HG03103 (cell line): ENCODE measurements around the gene WNT6.

Source experiments
- ATAC-seq: cut with Tn5 transposase; IDR thresholded peaks from one replicate; pipeline ENCODE4 v1.9.1; 2021; ENCODE audit warnings: low read depth; ENCODE audit not compliant: unreplicated experiment

Gene WNT6

DNA sequence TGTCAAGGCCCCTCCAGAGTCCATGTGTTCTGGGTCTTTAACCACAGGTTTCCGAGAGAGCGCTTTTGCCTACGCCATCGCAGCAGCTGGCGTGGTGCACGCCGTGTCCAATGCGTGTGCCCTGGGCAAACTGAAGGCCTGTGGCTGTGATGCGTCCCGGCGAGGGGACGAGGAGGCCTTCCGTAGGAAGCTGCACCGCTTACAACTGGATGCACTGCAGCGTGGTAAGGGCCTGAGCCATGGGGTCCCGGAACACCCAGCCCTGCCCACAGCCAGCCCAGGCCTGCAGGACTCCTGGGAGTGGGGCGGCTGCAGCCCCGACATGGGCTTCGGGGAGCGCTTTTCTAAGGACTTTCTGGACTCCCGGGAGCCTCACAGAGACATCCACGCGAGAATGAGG lies 30.3 kb downstream of the WNT6 start:
- ATAC-seq, result no peak

DNA sequence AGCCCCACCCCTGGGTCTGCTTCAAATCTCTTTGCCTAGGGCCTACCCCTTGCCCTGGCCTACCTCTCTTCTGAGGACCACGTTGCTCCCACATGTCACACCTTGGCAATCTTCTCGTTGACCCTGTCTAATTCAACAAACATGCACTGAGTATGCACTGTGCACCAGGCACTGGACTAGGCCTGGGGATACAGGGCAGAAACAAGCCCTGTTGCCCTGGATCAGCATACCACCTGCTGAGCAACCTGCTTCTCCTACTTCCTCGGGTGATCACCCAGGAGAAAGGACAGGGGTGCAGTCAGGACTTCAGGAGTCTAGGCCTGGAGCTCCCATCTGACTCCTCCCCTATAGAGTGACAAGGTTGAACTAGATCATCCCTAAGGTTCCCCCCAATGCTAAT lies 30.8 kb downstream of the WNT6 start:
- ATAC-seq, result no peak

DNA sequence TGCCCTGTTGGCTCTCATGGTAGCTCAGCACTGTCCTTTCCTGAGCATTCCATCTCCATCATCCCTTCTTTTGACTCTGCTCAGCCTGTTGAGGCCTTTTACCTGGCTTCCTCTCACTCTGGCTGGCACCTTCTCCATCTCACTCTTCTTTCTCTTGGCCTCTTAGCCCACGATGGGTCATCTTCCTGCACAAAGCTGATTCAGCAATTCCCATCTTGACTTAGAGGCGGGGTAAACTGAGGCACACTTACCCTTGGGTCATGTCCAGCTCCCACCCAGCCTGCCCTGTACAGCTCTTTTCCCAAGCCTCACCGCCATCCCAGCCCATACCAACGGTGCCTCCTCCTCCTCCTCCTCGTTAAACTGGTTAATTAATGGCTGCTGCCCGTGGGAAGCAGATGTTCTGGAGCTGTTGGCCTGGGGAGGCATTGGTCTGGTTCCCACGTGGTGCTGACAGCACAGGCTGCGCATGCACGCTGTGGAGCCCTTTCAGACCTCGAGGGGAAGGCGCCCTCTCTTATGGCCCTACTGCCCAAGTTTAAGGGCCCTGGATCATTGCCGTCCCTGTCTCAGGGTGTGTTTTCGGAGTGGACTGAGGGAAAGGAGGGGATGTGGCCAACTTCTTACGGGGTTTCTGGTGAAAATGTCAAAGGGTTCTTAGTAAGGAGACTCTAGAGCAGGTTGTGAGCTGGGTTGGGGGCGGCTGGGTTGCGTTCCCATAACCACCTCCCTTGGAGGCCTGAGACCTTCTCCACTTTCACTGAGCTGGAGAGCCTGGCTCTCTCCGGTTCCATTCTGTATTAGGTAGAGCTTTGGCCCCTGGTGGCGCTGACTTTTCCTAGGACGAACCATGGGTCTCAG lies 31.9 kb downstream of the WNT6 start:
- ATAC-seq, result no peak

DNA sequence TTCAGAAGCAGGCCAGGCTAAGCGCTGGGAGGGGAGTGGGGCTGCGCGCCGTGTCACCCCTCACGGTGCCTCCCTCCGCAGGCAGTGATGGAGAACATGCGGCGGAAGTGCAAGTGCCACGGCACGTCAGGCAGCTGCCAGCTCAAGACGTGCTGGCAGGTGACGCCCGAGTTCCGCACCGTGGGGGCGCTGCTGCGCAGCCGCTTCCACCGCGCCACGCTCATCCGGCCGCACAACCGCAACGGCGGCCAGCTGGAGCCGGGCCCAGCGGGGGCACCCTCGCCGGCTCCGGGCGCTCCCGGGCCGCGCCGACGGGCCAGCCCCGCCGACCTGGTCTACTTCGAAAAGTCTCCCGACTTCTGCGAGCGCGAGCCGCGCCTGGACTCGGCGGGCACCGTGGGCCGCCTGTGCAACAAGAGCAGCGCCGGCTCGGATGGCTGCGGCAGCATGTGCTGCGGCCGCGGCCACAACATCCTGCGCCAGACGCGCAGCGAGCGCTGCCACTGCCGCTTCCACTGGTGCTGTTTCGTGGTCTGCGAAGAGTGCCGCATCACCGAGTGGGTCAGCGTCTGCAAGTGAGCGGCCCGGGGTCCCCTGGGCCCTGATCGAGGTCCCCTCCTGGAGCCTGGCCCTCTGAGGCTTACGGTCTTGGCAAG lies 33.2 kb downstream of the WNT6 start:
- ATAC-seq, result peak; percentile 42

DNA sequence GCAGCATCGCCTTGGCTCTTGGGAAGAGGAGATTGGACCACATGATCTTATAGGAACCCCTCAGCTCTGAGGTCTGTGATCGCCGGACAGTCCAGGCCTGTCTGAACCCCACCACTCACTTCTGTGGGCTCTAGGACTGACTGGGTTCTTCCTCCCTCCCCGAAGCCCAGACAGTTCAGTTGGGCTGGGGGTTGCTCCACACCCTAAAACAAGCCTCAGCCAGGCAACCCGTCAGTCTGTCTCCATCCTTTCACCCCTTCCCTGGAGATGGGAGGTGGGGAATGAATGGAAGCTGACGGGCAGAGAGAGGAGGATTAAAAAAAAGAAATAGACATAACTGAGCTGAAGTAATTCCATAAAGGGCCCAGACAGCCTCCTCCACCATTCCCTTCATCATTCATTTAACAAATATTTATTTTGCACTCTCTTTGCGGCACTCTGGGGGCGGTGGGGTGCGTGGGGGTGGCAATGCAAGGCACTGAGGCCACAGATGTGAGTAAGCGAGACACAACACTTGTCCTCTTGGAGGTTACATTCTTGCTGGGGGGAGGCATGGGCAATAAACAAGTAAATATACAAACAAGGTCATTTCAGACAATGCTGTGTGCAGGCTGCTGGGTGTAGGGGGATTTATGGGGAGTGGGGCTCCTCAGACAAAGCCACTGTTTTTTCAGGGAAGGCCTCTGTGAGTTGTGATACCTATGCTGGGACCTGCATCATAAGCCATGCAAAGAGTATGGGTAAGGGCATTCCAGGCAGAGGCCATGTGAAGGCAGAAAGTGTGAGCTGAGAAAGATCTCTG lies 33.9 kb downstream of the WNT6 start:
- ATAC-seq, result no peak

DNA sequence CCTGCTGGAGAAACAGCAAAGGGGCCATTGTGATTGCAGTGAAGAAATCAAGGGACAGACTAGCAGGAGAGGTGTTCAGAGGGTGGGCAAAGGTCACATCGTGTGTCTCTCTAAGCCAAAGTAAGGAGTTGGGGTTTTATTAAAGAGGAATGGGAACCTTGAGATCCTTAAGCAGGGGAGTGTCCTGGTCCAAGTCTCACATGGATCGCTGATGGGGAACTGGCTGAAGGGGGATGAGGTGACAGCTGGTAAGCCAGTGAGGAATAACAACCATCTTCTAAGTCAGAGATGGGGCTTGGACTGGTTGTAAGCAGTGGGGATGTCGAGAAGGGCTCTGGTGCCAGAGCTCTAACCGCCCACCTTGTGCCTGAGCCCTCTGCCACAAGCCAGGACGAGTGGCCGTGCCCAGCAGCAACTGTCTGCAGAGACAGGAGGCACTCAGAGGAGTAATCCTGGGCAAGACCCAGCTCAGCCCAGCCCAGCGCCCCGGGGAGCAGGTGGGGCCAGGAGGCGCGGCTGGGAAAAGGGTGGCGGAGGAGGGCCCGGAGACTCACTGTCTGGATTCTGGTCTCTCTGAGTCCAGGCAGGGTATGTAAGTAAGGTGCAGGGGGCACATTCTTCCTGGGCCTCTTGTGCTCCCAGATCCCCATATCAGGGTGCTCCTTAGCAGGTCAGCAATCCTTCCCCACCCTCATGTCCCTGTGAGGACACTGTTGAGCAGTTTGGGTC lies 34.7 kb downstream of the WNT6 start:
- no peak for ATAC-seq

DNA sequence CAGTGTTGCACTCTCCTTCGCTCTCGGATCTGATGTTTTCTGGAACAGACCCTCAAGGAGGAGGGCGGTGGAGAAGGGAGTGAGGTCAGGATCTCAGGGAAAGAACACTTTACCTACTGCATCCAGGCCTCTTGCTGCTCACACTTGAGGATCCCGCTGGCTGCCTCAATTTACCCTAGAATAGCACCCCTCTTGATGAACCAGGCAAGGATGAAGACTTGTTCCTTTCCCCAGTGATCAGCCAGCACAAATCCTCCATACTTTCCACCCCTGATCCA lies 35.2 kb downstream of the WNT6 start:
- no peak for ATAC-seq

DNA sequence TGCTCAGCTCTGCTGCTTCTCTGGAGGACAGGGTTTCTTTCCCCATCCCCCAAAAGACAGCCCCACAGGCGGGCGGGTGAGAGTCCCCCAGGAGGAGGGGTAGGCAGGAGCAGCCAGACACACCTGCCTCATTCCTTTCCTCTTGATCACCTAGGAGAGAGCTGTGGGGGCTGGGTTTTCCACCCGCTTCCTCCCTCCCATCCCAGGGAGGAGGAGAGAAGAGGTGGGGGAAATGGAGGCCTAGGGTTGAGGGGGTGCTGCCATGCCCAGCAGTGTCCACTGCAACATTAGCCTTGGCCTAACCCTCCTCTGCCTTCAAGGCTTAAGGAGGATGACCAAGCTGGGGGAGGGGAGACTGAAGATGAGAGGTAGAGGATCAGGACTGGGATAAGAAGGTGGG lies 35.7 kb downstream of the WNT6 start:
- ATAC-seq, result no peak

DNA sequence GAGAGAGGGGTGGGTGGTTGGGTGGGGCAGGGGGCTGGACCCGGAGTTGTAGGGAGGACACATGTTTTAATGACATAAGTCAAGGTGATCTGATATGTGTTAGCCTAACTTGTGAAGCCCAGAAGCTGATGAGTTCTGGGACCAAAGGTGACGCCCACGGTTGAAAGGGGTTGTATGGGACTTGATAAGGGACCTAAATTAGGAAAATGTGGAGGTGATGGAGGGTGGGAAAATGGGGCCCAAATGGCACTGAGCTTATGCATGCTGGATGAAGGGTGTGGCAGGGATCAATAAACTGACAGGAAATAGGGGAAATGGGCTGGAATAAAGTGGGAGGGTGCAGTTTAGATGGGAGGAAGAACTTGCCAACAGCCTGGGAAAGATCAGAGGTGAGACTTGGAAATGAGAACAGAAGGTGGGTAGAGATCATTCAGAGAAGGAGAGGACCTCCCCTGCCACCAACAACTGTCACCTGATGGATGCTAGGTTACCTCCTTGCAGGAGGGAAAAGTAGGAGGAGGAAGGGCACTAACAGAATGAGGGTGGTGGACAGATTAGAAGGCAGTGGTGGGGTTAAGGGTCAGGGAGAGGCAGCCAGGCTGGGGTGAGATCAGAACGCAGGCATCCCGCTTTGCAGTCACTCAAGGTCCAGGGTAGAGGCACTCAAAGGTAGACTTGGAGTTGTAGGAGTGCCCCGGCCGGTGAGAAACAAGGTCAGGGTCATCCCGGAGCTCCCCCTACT lies 36.3 kb downstream of the WNT6 start:
- peak; percentile 8 for ATAC-seq

DNA sequence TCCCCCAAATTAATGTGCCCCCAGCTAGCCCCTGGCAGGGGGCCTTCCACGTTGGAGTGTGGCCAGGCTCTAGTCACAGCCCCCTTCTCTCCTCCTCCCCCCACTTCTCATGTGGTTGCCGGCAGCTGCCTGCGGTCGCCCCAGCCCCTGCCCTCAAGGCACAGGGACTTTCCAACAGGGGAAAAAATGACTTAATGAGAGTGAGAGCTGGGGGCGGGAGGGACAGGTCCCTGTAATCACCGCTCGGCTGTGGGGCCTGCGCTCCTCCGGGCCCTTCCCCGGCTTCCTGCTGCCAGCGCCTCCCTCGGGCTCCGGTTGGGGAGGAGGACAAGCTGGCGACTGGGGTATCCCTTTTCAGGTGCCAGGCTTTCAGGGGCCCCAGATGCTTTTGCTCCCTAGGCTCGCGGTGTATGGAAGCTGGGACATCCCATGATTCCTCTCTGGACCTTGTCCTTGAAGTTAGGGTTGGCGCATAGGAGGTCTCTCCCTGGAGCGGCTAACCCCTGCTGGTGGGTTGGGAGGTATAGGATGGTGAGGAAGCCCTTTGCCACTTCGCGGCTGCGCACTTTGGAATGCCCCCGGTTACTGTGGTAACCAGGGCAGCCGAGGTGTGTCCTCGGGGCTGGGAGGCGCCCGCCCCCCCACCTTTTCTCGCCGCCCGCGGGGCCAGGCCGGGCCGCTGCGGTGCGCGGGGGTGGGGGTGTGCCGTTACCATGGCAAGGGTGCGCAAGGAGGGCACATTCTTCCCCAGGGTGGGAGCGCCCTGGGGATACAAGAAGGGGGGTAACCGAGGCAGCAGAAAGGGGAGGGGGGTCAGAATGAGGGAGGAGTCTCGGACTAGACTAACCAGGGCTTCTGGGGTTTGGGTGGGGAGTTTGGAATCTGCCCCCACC lies 37.1 kb downstream of the WNT6 start:
- ATAC-seq, result peak; percentile 39

DNA sequence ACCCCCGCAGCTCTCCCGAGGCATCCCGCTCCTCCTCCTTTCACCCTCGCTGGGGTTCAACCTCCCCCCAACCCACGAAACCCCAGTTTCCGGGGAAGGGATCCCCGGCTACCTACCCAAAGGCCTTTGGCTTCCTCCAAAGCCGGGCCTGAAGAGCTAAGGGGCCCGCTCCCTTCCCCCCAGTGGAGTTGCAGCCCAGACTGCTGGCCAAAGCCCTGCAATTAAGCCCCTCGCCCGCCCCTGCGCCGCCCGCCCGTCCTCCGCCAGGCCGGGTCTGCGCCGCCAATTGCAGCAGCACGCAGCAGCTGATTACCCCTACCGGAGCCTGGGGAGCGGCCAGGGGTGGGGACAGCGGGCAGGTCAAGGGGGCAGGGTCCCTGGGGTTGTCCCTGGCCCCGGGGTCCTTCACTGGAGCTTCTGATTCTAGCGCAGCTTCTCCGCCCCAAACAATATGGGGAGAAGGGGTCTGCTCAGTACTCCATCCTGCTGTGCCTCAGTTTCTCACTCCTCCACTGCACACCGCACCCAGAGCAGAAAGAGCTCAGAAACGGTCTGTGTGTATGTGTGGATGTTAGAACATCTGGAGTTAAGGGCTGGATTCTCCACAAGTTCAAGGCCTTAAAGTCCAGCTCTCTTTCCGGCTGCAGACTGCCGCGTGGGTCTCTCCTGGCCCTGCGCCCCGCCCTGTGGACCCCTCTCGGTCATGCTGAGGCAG lies 37.9 kb downstream of the WNT6 start:
- ATAC-seq, result no peak

DNA sequence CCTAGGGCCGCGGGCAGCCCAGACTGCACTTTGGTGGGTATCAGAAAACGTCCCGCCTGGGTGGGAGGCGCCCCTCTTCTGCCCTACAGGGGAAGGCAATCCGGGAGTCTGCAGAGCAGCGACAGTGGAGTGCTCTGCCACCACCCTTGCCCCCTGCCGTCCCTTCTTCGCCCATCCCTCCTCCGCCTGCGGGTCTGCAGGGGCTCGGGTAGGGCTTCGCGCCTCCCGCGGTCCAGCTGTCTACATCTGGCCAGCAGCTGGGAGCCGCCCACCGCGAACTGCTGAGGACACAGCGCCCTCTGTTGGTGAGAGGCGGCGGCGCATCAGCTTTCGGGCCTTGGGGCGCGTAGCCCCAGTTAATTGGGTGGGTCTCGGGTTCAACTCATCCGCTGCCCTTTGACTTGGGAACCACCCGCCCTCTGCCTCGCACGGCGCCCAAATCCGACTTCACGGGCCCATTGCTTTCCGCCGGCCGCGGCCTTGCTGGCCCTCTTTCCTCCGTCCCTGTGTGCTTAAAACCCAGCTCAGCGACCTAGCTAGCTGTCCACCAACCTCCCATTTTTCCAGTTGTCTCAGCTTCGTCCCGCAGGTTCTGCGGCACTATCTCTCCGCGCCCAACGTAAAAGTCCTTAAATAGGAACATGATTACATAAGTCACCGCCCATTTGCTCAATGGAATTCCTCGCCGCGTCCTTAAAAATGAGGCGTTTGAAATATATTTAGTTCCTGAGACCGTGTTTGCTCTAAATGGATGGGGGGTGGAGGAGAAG lies 38.7 kb downstream of the WNT6 start:
- no peak for ATAC-seq

DNA sequence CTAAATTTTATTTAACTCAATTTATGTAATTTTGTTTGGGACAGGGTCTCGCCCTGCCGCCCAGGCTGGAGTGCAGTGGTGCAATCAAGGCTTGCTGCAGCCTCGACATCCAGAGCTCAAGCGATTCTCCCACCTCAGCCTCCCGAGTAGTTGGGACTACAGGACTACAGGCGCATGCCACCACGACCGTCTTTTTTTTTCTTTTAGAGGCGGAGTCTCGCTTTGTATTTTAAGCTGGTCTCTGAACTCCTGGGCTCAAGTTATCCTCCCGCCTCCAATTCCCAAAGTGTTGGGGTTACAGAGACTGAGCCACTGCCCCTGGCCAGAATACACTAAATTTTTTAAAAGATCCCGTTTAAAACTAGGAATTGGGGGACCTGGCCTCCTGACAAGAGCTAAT lies 39.5 kb downstream of the WNT6 start:
- ATAC-seq, result no peak

DNA sequence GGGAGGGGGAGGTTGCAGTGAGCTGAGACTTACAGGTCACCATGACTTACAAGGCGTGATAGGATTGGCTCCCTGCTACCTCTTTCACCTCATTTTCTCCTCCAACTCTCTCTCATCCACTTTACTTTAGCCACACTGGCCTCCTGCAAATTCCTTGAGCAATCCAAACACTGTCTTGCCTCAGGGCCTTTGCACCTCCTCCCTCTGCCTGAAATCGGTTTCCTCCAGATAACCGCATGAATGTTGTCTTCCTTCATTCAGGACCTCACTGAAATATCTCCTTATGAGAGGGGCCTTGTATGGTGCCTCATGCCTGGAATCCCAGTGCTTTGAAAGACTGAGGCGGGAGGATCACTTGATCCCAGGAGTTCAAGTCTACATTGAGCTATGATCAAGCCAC lies 42.8 kb downstream of the WNT6 start:
- no peak for ATAC-seq

DNA sequence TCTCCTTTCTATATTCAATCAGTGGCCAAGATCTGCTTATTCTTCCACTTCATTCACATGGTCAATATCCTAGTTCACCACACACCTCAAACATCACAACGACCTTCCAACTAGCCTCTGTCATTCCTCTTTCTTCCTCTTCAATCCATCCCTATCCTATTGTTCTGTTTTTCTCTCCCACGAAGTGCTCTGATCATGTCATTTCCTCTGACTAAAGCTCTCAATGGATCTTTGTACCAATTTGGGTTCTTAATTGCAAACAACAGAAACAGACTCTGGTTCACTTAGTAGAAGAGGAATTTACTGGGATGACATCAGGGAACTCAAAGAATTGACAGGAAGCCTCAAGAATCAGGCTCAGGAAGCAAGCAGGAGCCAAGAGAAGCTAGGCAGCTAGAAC lies 44.6 kb downstream of the WNT6 start:
- ATAC-seq, result no peak

DNA sequence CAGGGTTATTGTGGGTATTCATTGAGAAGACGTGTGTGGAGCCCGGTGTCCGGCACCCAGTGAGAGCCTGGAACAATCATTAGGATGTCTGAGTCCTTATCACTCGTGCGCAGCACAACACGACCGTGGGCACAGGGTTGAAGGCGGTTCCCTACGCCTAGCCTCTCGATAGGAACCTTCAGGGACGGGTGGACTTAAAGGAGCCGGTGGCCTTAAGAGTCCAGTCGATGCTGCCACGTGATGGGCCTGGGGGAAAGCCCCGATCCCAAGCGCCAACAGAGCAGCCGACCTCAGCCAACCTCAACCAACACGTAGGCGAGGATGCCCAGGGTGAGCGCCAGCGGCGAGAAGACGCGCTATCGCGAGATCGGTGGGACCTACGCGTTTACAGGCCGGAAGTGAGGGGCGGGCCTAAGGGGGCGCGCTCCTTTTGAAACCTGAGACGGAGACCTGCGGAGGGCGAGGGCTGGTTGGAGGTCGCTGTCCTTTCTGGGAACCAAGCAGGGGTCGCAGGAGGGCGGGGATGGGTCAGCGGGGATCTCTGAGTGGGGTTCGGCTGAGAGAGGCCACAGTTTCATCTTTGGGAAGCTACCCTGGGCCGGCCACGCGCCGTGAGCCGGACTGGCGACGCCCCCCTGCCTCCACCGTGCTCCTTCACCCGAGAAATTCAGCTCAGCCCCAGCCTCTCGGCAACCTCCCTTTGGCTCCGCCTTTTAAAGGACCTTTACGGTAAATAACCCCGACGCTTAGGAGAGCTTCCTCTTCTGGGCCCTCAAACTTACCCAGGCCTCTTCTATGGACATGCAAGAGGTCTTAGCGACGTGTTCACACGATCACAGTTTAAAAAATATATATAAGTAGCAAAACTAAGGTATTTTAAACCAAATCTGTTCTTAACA lies 49.4 kb downstream of the WNT6 start:
- peak; percentile 86 for ATAC-seq

DNA sequence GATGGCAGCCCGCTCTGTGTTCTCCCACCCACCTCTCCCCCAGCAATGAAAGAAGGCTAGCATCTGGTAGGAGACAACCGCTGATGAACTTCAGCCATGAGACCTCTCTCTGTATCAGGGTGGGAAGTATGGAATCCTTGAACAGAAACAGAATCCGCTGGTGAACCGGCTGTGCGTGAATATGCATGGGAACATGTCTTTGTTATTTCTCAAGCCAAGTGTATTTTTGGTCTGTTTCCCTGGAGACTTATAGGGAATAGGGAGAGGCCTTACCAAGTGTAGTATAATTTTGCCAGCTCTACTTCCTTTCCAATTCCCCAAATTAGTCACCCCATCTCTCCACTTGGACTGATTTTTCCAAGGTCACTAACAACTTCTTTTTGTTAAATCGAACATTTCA lies 51.1 kb downstream of the WNT6 start:
- no peak for ATAC-seq
